Measurements from ENCODE around the gene LRMDA.

Gene LRMDA

DNA sequence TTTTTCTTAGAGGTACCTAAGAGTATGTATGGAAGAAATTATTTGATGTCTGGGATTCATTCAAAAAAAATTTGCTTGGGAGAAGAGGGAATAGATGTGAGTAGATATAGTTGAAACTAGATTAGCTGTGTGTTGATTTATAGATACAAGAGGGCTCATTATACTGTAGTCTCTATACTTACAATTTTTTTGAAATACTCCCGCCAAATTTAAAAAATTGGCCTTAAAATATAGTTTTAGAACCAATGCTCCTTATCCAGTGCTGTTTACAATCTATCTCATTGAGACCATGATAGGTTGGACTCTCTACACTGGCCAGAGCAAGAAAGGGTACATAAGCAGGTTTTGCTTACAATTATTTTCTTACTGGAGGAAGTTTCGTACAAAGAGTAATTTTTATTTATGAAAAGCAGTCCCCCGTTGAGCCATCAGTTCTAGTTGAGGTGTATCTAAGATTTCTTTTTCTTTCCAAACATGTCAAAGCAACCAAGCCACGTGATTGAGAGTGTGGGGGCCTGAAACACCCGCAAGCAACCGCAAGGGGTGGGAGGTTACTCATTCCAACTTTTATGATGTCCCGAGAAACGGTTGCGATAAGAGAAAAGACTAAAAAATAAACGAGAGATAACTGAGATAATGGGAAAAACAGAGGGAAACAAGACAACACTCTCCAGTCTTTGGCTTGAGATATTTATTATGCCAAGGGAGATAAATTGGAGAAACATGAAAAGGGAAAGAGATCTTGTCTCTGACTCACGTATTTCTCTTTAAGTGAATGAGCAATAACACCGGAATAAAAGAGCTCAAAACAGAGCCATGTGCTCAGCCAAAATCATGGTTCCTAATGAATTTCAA lies 729.2 kb downstream of the LRMDA start:
- DNase-seq = no peak

- no peak for DNase-seq
Measured at GRCh38 chr10:76161301-76161582, 729.8 kb downstream of the LRMDA start.

- no peak for DNase-seq
Measured at GRCh38 chr10:76168437-76168836, 737.0 kb downstream of the LRMDA start.

GRCh38 chr10:76169246-76169645 lies 737.8 kb downstream of the LRMDA start:
- no peak for DNase-seq

- no peak for DNase-seq
Measured at GRCh38 chr10:76172020-76172419, 740.6 kb downstream of the LRMDA start.

GRCh38 chr10:76175533-76176165 lies 744.2 kb downstream of the LRMDA start:
- DNase-seq = no peak

GRCh38 chr10:76176166-76176550 lies 744.7 kb downstream of the LRMDA start:
- no peak for DNase-seq

DNA sequence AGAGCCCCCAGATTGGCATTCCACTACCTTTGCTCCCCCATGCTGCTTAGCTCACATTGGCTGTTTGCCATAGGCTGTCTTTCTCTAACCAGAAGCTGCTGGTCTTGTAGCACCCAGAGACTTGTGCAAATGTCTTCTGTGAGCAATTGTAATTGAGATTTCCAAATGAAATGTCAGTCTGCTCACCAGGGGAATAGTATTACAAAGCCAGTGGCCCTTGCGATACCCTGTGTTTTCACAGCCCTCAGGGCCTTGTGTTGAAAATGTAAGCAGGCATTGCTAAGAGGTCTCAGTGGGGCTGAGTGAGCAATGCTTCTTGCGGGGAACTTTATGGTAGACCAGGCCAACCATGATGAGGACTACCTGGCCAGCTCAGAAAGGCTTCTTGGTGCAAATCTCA lies 746.5 kb downstream of the LRMDA start:
- no peak for DNase-seq

- DNase-seq = no peak
Measured at GRCh38 chr10:76178532-76179292, 747.3 kb downstream of the LRMDA start.

DNA sequence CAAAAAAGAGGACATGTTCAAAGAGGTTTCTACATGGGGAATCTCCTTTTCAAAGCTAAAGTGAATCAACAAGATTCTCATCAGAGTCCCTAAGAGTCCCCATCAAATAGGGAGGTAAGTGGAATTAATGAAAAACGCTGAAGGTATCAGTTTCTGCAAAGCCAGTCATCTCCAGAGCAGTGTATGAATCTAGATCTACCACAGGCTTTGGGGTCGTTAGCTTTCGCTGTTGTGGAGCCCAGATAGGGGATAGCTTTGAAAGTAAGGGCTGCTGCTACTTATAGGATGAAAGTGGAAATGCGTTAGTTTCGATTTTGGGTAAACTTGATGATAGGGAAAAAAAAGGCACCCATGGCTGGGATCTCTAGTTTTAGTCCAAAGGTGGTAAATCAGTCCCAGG lies 748.4 kb downstream of the LRMDA start:
- no peak for DNase-seq

DNA sequence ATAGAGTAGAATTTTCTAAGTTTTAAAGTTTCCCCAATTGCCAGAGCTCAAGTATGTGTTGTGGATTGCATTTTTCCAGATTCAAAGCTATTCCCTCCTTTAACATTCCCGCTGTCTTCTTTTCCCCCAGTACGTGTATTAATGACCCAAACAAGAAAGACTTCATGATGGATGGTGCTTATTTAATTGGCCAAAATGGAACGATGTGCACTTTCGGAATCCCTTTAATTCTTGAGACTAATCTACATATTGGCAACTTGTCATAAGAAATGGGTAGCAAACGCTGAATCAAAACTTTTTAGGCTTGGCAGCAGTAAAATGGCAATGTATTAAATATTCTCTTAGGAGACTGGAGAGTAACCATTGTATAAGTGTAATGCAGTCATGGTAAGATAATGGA lies 753.2 kb downstream of the LRMDA start:
- no peak for DNase-seq

- DNase-seq = no peak
Measured at GRCh38 chr10:76185471-76186301, 754.3 kb downstream of the LRMDA start.

- no peak for DNase-seq
Measured at GRCh38 chr10:76188216-76188615, 756.8 kb downstream of the LRMDA start.

DNA sequence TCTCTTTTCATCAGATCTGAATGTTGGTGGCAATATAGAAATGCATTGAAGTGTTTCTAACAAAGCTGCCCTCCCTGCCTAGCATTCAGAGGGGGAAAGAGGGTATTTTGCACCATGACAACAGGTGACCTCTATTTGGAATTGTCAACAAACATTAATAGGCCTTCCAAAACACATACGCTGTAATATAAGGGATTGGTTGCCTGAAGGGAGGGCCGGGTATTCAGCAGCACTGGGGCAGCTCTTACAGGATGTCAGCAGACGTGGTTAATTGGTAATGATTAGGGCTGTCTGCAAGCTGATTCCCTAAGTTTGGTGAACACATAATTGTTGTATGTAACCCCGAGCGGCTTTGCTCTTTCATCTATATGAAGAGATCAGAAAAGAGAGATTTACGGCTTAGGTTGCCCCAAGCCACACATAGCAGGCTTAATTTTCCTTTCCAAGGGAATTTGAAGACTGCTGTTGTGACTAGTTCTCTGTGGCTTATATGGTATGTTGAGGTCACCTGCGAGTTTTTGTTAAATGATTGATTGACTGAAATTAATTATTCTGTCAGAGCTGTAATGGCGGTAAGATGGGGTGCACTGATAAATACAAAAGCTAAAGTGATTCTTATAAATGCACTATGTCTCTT lies 759.3 kb downstream of the LRMDA start:
- DNase-seq = no peak

- DNase-seq = no peak
Measured at GRCh38 chr10:76191336-76191735, 759.9 kb downstream of the LRMDA start.

GRCh38 chr10:76192151-76192550 lies 760.7 kb downstream of the LRMDA start:
- no peak for DNase-seq

DNA sequence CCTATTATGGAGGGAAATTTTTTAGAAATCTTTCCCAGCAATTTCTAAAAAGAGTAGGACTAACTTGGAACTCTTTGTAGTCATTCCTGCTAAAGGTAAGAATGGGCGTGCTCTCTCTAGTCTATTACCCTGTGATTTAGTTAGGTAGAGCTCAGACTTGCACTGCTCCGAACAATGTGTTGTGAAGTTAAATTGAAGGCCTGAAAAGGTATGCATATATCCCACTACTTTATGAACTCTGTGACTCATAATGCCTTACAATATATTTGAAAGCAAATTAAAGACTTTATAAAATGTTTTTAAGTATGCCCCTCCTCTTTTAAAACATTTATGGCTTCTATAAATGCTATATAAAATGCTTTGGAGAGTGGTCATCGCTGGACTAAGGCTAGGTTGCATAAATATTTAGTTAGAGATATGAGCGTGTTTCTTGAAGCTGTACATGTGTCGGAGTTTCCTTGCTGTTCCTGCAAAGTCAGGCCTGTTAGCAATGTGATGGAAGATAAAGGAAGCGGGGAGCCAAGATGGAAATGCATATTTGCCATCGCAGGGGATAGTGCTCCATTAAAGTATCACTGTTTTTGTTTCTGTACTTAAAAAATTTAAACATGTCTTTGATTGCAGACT lies 761.4 kb downstream of the LRMDA start:
- DNase-seq = no peak

GRCh38 chr10:76195654-76196390 lies 764.4 kb downstream of the LRMDA start:
- DNase-seq = peak; percentile 14

- no peak for DNase-seq
Measured at GRCh38 chr10:76197293-76197692, 765.9 kb downstream of the LRMDA start.

- DNase-seq = no peak
Measured at GRCh38 chr10:76198287-76199035, 767.0 kb downstream of the LRMDA start.

GRCh38 chr10:76201962-76202361 lies 770.5 kb downstream of the LRMDA start:
- DNase-seq = no peak
